Measurements from ENCODE around the gene MCRIP1.
A peak's percentile ranks its signal among the peaks of the same experiment; 100 is the strongest.

Gene MCRIP1

GRCh38 chr17:81833160-81833920 is at the start of gene MCRIP1:
TSS of gene MCRIP1 (minus strand) at chr17:81833291. CDS start at chr17:81824506, 8,785 bp downstream.
- peak; percentile 81 for DNase-seq

GRCh38 chr17:81879121-81879520 is 46.0 kb upstream of the MCRIP1 start:
- DNase-seq: no peak

- DNase-seq: no peak
Measured at GRCh38 chr17:81878294-81878693, 45.2 kb upstream of the MCRIP1 start.

- DNase-seq: no peak
Measured at GRCh38 chr17:81877569-81877968, 44.5 kb upstream of the MCRIP1 start.

DNA sequence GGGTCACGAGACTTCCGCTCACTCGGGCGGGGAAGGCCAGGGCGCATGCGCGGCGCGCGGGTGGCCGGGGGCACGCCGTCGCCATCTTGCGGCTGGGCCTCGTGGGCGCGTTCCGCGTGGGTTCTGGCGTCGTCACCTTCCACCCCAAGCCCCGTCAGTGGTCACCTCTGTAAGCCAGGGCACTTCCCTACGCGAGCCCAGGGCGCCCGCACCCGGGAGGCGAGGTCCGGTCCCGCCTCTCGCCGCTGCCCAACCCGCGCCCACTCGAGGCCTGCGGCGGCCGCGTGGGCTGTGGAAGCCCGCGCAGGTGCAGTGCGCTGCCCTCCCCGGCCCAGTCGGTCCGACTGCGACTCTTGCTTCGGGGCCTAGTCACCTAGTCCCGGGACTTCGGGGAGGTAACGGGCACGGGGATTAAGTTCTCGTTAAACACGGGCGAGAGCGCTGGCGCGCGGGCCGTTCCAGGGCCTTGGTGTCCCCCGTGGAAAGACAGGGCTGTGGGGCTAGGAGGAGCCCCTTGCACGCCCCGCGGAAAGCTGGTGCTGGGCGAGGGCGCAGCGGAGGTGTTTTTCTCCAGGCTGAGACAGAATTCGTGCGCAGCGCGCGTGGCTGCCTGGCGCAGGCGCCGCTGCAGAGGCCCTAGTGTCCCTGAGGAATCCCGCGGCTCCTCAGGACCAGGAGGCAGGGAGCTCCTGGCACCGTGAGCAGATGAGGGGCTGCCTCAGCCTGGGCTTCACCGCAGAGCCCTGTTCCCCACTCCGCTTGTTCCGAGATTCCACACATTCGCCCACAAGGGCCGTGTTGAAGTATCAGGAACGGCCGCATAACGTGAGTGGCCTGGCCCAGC is 38.5 kb upstream of the MCRIP1 start:
- DNase-seq: peak; percentile 83

- no peak for DNase-seq
Measured at GRCh38 chr17:81870981-81871386, 37.9 kb upstream of the MCRIP1 start, which contains the start of gene ARHGDIA. TSS of gene ARHGDIA (minus strand) at chr17:81871337. CDS start at chr17:81869930, 1,407 bp downstream.

DNA sequence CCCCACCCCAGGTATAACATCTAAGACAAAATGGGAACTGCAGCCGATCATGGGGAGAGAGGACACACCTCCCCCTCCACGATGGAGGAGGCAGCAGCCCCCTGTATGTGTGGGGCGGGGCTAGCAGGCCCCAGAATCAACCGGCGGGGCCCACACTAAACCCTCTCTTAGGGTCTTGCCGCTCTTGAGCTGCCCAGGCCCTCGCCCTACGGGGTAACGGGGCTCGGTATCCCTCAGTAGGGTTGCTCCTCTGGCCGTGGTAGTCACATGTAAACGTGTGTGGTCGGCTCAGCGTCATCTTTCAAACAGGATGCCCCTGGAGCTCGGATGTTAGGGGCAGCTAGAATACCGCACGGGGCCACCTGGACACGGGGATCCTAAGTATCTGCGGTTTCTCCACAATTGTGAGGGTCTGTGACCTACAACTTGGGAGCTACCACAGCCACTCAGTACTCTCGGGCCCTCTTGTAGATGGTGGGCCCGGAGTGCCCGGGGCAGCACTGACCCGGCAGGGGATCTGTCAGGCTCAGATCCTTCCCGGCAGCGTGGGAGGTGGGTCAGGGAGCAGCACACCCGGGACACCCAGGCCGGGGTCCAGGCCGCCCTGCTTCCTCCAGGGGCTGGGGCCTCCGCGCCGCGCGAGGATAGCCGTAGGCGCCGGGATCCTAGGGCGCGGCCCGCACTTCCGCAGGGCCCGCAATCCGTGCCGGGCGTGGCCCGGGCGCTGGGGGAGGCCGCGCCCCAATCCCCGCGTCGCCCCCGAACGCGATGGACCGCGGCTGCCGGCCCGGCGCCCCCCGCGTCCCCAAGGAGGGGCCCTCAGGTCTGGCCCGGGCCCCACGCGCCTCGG is 37.3 kb upstream of the MCRIP1 start:
- no peak for DNase-seq

DNA sequence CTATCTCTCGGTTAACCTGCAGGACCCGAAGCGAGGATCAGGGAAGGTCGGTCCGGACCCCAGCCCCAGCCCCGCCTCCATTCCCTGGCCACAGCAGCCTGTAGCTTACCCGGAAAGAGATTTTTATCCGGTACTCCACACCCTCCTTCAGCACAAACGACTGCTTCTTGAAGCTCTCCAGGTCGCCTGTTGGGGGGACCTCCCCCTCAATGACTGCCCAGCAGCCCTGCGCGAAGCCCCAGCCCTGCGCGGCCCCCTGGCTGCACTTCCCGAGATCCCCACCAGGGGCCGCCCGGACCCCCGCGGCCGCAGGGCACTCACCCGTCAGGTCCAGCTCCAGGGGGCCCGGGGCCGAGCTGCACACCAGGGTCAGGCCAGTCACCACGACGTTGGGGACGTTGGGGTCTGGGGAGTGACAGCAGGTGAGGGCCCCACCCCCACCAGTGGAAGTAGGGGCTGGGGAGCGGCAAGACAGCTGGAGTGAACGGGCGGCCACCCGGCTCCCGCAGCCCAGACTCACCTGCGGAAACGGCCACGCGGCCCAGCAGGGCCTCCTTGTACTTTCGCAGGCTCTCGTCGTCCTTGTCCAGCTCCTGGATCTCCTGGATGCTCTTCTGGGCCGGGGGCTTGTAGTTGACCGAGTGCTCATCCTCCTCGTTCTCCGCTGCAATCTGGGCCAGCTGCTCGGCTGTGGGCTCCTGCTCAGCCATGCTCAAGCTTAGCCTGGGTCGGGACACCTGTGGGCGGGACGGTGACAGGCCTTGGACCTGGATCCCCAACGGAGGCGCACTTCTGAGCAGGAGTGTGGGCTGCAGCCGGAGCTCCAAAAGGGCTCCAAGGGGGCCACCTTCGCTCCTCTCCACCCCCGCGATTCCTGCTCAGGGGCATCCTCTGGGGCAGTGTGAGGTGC is 36.4 kb upstream of the MCRIP1 start:
- DNase-seq: no peak

GRCh38 chr17:81868674-81869220 is 35.7 kb upstream of the MCRIP1 start:
- DNase-seq: no peak

GRCh38 chr17:81867991-81868673 is 35.0 kb upstream of the MCRIP1 start:
- no peak for DNase-seq

DNA sequence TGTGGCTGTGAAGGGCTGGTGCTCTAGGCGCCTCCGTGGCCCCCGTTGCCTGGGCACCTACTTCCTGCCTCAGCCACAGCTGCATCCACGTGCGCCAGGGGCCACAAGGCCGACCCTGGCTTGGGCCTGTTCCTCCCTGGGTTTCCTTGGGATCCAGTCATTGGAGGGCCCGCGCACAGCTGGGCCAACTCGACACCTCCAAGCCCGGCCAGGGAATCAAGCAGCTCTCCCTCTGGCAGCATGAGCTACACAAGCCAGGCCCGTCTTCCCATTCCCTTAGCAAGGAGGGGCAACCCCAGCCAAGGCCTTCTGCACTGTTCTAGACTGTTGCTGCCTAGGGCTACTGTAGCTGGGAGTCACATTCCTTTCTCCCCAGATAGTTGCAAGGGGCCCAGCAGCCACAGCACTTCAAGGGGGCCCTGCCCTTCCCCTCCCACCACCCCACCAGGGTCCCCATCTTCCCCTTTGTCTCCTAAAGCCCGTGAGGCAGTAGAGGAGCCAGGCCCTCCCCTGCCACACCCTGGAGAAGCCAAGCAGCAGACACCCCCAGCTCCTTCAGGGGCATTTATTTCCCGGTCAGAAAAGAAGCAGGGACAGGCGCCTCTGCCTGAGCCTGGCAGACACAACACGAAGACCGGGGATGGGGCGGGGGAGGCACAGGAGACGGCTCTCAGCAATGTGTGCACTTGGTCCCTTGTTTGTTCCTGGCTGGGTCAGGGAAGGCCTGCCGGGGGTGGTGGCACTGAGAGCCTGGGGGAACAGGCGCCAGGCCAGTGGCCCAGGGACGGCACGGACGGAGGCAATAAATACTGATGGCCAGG is 34.3 kb upstream of the MCRIP1 start:
- DNase-seq: no peak

GRCh38 chr17:81866440-81867169 is 33.5 kb upstream of the MCRIP1 start:
- DNase-seq: no peak

GRCh38 chr17:81865733-81866439 is 32.8 kb upstream of the MCRIP1 start:
- DNase-seq: no peak

DNA sequence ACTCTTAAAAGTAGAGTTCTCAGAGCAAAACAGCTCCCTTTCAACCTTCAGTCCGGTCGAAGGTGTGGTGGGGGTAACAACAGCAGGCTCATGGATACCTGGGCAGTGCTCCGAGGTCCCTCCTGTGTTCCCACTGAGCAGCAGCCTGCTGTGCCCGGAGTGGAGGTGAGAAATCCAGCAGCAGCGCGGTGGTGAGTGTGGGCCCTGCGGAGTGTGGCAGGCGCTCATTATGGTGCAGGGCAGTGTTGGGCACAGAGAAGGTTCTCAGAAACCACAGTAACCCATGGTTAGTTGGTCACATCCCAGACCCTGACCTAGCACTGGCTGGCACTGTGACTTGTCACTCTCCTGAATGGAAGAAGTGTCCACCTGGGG is 32.3 kb upstream of the MCRIP1 start:
- DNase-seq: no peak

GRCh38 chr17:81863833-81864768 is 31.0 kb upstream of the MCRIP1 start:
- no peak for DNase-seq

DNA sequence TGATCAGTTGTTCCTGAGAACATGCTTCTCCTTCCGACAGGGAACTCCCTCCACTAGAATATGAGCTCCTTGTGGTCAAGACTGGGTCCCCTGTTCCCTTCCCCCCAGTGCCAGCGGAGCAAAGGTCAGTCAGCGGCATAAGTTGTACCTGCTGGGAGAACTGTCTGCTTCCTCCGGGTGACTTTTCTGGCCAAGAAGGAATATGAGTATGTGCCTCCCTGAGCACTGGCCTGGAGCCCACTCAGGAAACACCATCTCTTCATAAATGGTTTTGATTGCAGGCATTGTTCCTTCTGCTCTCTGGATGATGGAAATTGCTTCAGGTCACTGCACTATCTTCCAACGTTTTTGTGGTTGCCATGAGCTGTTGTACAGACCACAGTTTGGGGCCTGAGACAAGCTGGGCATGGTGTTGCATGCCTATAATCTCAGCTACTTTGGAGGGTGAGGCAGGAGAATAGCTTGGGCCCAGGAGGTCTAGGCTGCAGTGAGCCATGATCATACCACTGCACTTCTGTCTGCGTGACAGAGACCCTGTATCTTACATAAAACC is 30.1 kb upstream of the MCRIP1 start:
- no peak for DNase-seq

Data from GOT3 (cell line).